PC-3 (cell line): ENCODE data around the gene RNF217.

Source experiments
- EZH2 ChIP-seq: fragments of 300-600 bp; sonication (generic); IDR thresholded peaks from one replicate; pipeline ENCODE4 v1.6.1; 2017; ENCODE audit warnings: antibody characterized with exemption, mild to moderate bottlenecking, low read length; ENCODE audit not compliant: unreplicated experiment
- EZH2phosphoT487 ChIP-seq: fragments of 300-600 bp; sonication (generic); IDR thresholded peaks from 2 replicates; pipeline ENCODE4 v1.6.1; 2018; ENCODE audit warnings: mild to moderate bottlenecking, antibody characterized with exemption, low read length, borderline replicate concordance
- TF ChIP-seq, protein P1 (sequence below): fragments of 300-600 bp; sonication (generic); conservative IDR thresholded peaks from 2 replicates; pipeline ENCODE4 v1.5.1; 2017; ENCODE audit warnings: antibody characterized with exemption, low read depth, mild to moderate bottlenecking, low read length

GRCh38 chr6:125050663-125051318 is 88.6 kb downstream of the RNF217 start:
- TF ChIP-seq, protein P1, sequence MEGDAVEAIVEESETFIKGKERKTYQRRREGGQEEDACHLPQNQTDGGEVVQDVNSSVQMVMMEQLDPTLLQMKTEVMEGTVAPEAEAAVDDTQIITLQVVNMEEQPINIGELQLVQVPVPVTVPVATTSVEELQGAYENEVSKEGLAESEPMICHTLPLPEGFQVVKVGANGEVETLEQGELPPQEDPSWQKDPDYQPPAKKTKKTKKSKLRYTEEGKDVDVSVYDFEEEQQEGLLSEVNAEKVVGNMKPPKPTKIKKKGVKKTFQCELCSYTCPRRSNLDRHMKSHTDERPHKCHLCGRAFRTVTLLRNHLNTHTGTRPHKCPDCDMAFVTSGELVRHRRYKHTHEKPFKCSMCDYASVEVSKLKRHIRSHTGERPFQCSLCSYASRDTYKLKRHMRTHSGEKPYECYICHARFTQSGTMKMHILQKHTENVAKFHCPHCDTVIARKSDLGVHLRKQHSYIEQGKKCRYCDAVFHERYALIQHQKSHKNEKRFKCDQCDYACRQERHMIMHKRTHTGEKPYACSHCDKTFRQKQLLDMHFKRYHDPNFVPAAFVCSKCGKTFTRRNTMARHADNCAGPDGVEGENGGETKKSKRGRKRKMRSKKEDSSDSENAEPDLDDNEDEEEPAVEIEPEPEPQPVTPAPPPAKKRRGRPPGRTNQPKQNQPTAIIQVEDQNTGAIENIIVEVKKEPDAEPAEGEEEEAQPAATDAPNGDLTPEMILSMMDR, result no peak
- TF ChIP-seq EZH2, result no peak
- no peak for TF ChIP-seq EZH2phosphoT487
